COR-L47 (cell line): Measurements from ENCODE around the gene HSPA6.
A peak's percentile ranks its signal among the peaks of the same experiment; 100 is the strongest.
"Not testable (repeated sequence)": the region's sequence is repeated elsewhere in the genome, so short reads cannot be mapped to it uniquely, and the experiment has no call there.

Experiments used
- DNase-seq: peaks from one replicate; lab custom pipeline; 2025; lab: John Stamatoyannopoulos, UW

HSPA6 gene

GRCh38 chr1:161532644-161533567 is 8.6 kb downstream of the HSPA6 start:
- DNase-seq, result not testable (repeated sequence)

GRCh38 chr1:161537068-161537669 is 12.8 kb downstream of the HSPA6 start:
- not testable (repeated sequence) for DNase-seq

GRCh38 chr1:161538925-161539479 is 14.7 kb downstream of the HSPA6 start:
- DNase-seq, result not testable (repeated sequence)

- DNase-seq, result peak; percentile 71
Observed at GRCh38 chr1:161539731-161540569, 15.6 kb downstream of the HSPA6 start.

- not testable (repeated sequence) for DNase-seq
Observed at GRCh38 chr1:161540570-161540960, 16.2 kb downstream of the HSPA6 start.

- not testable (repeated sequence) for DNase-seq
Observed at GRCh38 chr1:161542091-161542559, 17.8 kb downstream of the HSPA6 start.

GRCh38 chr1:161543125-161543524 is 18.8 kb downstream of the HSPA6 start:
- DNase-seq, result not testable (repeated sequence)

- not testable (repeated sequence) for DNase-seq
Observed at GRCh38 chr1:161545005-161545731, 20.8 kb downstream of the HSPA6 start.

- DNase-seq, result not testable (repeated sequence)
Observed at GRCh38 chr1:161547995-161548741, 23.8 kb downstream of the HSPA6 start.

- not testable (repeated sequence) for DNase-seq
Observed at GRCh38 chr1:161548749-161549406, 24.5 kb downstream of the HSPA6 start.

- DNase-seq, result no peak
Observed at GRCh38 chr1:161549652-161550051, 25.3 kb downstream of the HSPA6 start, which contains the start of gene FCGR3A. Gene FCGR3A (minus strand): TSS chr1:161549818. CDS start chr1:161549736, 82 bp downstream.

GRCh38 chr1:161550942-161551341 is 26.6 kb downstream of the HSPA6 start:
- not testable (repeated sequence) for DNase-seq

- not testable (repeated sequence) for DNase-seq
Observed at GRCh38 chr1:161553631-161554030, 29.3 kb downstream of the HSPA6 start.

- not testable (repeated sequence) for DNase-seq
Observed at GRCh38 chr1:161554340-161554739, 30.0 kb downstream of the HSPA6 start.

- DNase-seq, result not testable (repeated sequence)
Observed at GRCh38 chr1:161554815-161555417, 30.6 kb downstream of the HSPA6 start.

- DNase-seq, result not testable (repeated sequence)
Observed at GRCh38 chr1:161556143-161556542, 31.8 kb downstream of the HSPA6 start.

GRCh38 chr1:161556990-161557389 is 32.6 kb downstream of the HSPA6 start:
- DNase-seq, result not testable (repeated sequence)

- not testable (repeated sequence) for DNase-seq
Observed at GRCh38 chr1:161557506-161558450, 33.4 kb downstream of the HSPA6 start.
